ENCODE measurements around the gene NPHS2. TPM values are rescaled to one million over a fixed set of nuclear protein-coding genes. Genes with fewer than 3 reads are reported as not detected.
"Not testable (repeated sequence)": the region's sequence is repeated elsewhere in the genome, so short reads cannot be mapped to it uniquely, and the experiment has no call there.

NPHS2 gene
- polyA plus RNA-seq, 1 donor = not detected

DNA sequence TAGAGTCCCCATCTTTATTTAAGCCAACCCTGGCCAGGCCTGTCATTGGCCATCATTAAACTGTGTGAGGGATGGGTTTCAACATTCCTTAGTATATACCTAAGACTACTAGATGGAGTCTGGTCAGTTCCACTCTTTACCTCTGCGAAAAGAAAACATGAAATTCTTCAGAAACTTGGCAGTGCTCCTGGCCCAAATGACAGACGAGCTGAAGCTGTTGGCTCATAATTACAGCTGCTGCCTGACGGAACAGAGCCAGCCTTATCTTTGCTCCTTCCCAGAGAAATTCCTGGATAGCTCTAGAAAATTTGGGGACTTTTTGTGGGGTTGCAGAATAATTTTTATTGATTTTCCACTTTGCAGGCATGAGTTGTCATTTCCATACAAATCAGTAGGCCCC is 30.4 kb downstream of the NPHS2 start:
- DNase-seq = no peak

DNA sequence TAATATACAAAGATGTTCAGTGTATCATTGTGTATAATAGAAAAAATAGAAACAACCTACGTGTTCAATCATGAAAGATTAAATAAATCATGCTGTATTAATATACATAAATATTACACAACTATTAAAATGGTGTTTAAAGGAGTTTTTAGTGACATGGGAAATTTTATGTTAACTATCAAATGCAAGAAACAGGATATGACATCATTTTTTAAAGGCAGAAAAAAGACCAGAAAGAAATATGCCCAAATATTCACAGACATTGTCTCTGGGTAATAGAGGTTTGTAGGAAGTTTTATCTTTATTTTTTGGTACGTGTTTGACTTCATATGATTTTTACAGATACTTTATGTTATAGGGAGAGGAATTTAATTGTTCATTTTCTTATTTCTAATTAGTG is 34.0 kb downstream of the NPHS2 start:
- DNase-seq = no peak

GRCh38 chr1:179530352-179530751 is 45.4 kb downstream of the NPHS2 start:
- no peak for DNase-seq

DNA sequence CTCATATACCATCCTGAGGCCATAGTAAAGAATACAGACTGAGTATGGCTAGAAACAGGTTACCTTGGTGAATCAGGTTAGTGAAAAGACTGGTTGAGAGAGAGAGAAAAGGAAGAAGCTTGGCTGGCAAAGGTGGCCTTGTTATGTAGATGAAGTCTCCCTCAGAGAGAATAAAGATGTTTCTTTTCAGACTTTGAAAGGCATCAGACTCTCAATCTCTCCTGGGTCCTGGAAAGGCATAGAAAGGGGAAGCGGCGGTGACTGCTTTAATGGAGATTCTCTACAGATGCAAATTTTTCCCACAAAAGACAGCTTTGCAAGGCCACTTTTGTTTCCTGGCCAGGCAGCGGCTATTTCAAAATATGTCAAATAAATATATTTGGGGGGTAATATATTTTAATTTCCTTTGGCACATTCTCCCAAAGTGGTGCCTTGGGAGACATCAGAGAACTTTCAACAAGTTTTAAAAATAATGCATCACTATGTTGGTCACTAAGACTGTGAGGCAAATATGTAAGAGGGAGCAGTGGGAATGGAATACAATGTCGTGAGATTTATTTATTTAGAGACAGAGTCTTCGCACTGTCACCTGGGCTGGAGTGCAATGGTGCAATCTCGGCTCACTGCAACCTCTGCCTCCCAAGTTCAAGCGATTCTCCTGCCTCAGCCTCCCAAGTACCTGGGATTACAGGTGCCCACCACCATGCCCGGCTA is 46.1 kb downstream of the NPHS2 start:
- no peak for DNase-seq

GRCh38 chr1:179518544-179518943 is 57.2 kb downstream of the NPHS2 start:
- DNase-seq = not testable (repeated sequence)

DNA sequence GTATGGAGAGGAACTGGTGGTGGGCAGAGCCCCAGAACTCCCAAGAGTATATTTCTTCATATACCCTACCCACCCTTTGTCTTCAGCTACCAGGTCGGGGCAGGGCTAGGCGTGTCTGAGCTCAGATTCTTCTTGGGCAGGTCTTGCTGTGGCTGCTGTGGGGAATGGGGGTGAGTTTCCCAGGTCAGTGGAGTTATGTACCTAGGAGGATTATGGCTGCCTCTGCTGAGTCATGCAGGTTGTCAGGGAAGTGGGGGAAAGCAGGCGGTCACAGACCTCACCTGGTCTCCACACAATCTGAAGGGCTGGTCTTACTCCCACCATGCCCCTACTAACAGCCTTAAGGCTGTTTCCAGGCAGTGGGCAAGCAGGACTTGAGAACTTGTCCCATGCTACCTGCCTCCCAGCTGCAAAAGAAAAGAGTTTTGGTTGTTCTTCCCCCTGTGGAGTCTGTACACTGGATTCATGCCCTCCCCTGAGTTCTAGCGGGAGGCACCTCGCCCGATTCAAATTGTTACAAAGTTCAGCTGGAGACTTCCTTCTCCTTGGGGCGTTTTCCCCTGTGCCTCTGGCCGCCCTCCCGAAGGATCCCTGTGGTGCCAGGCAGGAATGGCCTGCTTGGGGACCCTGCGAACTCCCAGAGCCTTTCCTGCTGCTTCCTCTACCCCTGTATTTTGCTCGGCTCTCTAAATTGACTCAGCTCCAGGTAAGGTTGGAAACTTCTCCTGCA is 58.6 kb downstream of the NPHS2 start:
- no peak for DNase-seq

DNA sequence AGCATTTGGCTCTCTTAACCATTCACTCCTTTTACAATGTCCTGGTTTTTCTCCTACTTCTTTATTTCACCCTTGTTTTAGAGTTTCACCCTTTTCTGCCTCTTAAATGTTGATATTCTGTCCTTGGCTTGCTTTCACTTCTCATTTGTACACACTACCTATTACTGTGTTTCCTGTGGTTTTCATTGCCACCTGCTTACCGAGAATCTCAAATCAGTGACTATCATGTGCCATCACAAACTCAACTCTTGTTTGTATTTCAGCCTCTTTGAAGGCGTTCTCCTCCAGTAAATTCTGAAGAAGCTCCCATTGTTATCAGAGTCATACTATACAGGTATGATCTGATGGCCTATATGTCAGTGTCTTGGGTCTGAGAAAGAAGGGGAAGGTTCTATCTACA is 65.7 kb downstream of the NPHS2 start:
- DNase-seq = no peak

GRCh38 chr1:179509384-179509783 is 66.4 kb downstream of the NPHS2 start:
- DNase-seq = no peak

DNA sequence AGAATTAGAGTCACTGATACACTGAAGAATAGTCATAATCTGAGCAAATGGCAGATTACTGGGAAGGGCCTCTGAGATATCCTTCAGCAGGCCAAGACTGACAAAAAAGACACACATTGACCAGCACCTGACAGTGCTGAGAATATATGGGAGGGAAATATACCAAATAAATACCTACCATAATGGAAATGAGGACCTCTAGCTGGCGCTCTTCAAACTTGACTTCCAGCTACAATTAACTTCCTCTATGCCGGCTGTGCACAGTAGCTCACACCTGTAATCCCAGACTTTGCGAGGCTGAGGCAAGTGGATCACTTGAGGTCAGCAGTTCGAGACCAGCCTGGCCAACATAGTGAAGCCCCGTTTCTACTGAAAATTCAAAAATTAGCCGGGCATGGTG is 69.5 kb downstream of the NPHS2 start:
- DNase-seq = no peak

Other genes starting within 250 kb of the NPHS2 start
- gene AXDND1, start 210.0 kb downstream of the NPHS2 start, polyA plus RNA-seq (ENCODE audit: insufficient read length) = not detected
- not detected for gene TDRD5, start 15.9 kb upstream of the NPHS2 start, polyA plus RNA-seq (ENCODE audit: insufficient read length)
- 0.31 TPM for gene FAM163A, start 167.3 kb upstream of the NPHS2 start, polyA plus RNA-seq (ENCODE audit: insufficient read length)

Data from hindlimb muscle (tissue), 1 donor.